Measurements from ENCODE around the gene ZNF804A.

- TF ChIP-seq CTCF (IDR thresholded peaks at IDR 0.05): no peak
- no peak for TF ChIP-seq POLR2A (IDR thresholded peaks at IDR 0.05)
Measured at GRCh38 chr2:184756161-184756560, 157.8 kb downstream of the ZNF804A start.

All from lower leg skin (tissue), 3 donors.